Body of pancreas (tissue), 4 donors: Measurements from ENCODE around the gene SNX21.

ENCODE experiments used
- CTCF ChIP-seq, 7 experiments: fragments of 450-650 bp in 4 of 7; fragments of 200-600 bp in 3 of 7; sonication (generic) in 3 of 7; IDR thresholded peaks; one replicate each; pipeline ENCODE4 v1.5.1; 2016 to 2019; ENCODE audit warnings: antibody characterized with exemption in 7 of 7
- POLR2A ChIP-seq, 3 donors: fragments of 450-650 bp; IDR thresholded peaks; one replicate each; pipeline ENCODE4 v1.6.1; 2016; ENCODE audit warnings: antibody characterized with exemption in 3 of 3, mild to moderate bottlenecking in 2 of 3

- TF ChIP-seq POLR2A (IDR thresholded peaks at IDR 0.05) (no peak), CTCF (IDR thresholded peaks at IDR 0.05) (no peak)
These were observed 8.0 kb downstream of the SNX21 start for GRCh38 chr20:45841407-45842129.
